ENCODE measurements around the gene MAN2A2.

- TF ChIP-seq CTCF (conservative IDR thresholded peaks at IDR 0.05; ENCODE audit: low read length) (no peak), EZH2phosphoT487 (IDR thresholded peaks at IDR 0.05; ENCODE audit: borderline replicate concordance, low read depth, low read length) (no peak)
These were observed 51.9 kb downstream of the MAN2A2 start, which contains the start of gene RCCD1 for GRCh38 chr15:90954712-90955623.

Data from OCI-LY7 (cell line).